OCI-LY7 (cell line): ENCODE data around the gene RALGAPA2. TPM values are rescaled to one million over a fixed set of nuclear protein-coding genes. Genes with fewer than 3 reads are reported as not detected.

Experiments
- BruUV-seq: library from RNA; stranded (reverse); fragments of 400-500 nt; replicated peaks from 2 replicates; lab custom pipeline; 2021; lab: Mats Ljungman, UMichigan
- CTCF ChIA-PET: fragments of 300-600 bp; sonication (Branson Sonifier 250); formaldehyde crosslinking; loops from one replicate; lab custom pipeline; 2022; ENCODE audit warnings: antibody characterized with exemption; ENCODE audit not compliant: unreplicated experiment; lab: Charles Lee
- POLR2A ChIA-PET: fragments of 300-600 bp; sonication (Branson Sonifier 250); formaldehyde crosslinking; loops from one replicate; lab custom pipeline; 2022; ENCODE audit warnings: antibody characterized with exemption; lab: Charles Lee
- DNase-seq: peaks from one replicate; pipeline ENCODE4 v3.0.0-alpha.2; 2015; ENCODE audit warnings: low spot score
- H2AFZ ChIP-seq: fragments of 200-600 bp; sonication (generic), shearing (Covaris generic); 2 replicates; pipeline ENCODE4 v1.6.1; 2014; ENCODE audit warnings: mild to moderate bottlenecking, antibody characterized with exemption, low read length, moderate library complexity
- H3K27ac ChIP-seq: fragments of 200-600 bp; sonication (generic); 2 replicates; pipeline ENCODE4 v1.5.1; 2014; ENCODE audit warnings: mixed run types, low read depth, mild to moderate bottlenecking, moderate library complexity, low read length, inconsistent platforms; ENCODE audit not compliant: poor library complexity, severe bottlenecking
- H3K36me3 ChIP-seq: fragments of 200-600 bp; sonication (generic); 2 replicates; pipeline ENCODE4 v1.6.1; 2014; ENCODE audit warnings: mild to moderate bottlenecking, antibody characterized with exemption, low read length, moderate library complexity, mixed read lengths; ENCODE audit not compliant: insufficient read depth
- H3K4me1 ChIP-seq: fragments of 200-600 bp; sonication (generic); 2 replicates; pipeline ENCODE4 v1.5.1; 2014; ENCODE audit warnings: mild to moderate bottlenecking, low read length; ENCODE audit not compliant: insufficient read depth, poor library complexity, severe bottlenecking
- H3K4me2 ChIP-seq: fragments of 200-600 bp; sonication (generic); 2 replicates; pipeline ENCODE4 v1.6.1; 2014; ENCODE audit warnings: mild to moderate bottlenecking, low read length
- H3K4me3 ChIP-seq: fragments of 200-600 bp; sonication (generic); 2 replicates; pipeline ENCODE4 v1.5.1; 2014; ENCODE audit warnings: mild to moderate bottlenecking, low read depth, low read length; ENCODE audit not compliant: poor library complexity, severe bottlenecking
- H3K79me2 ChIP-seq: fragments of 200-600 bp; sonication (generic); 2 replicates; pipeline ENCODE4 v1.6.1; 2016; ENCODE audit warnings: low read depth, mild to moderate bottlenecking, low read length, moderate library complexity, mixed read lengths; ENCODE audit not compliant: insufficient read depth
- H3K9me2 ChIP-seq: fragments of 200-600 bp; sonication (generic); 2 replicates; pipeline ENCODE4 v1.6.1; 2016; ENCODE audit warnings: mild to moderate bottlenecking, low read length, mixed read lengths; ENCODE audit not compliant: insufficient read depth
- H3K9me3 ChIP-seq: fragments of 200-600 bp; sonication (generic); 2 replicates; pipeline ENCODE4 v1.6.1; 2014; ENCODE audit warnings: mild to moderate bottlenecking, mixed run types, low read length, mixed read lengths
- H4K20me1 ChIP-seq: fragments of 200-600 bp; sonication (generic); 2 replicates; pipeline ENCODE4 v1.6.1; 2014; ENCODE audit warnings: mild to moderate bottlenecking, antibody characterized with exemption, low read length, moderate library complexity, mixed read lengths; ENCODE audit not compliant: insufficient read depth
- EZH2phosphoT487 ChIP-seq: fragments of 200-600 bp; sonication (generic); IDR thresholded peaks from 2 replicates; pipeline ENCODE4 v1.6.1; 2018; ENCODE audit warnings: low read depth, borderline replicate concordance, mild to moderate bottlenecking, mixed run types, antibody characterized with exemption, low read length, moderate library complexity, mixed read lengths
- intact Hi-C: fragments of 100-400 bp; cut with micrococcal nuclease; formaldehyde crosslinking; loops from one replicate; pipeline ENCODE4 v1.10.0; 2022; ENCODE audit not compliant: unreplicated experiment
- total RNA-seq, 2 experiments: library from RNA; depleted of rRNA in 1 of 2; stranded (reverse); fragments of >200 nt in 1 of 2; shearing (Covaris generic) in 1 of 2; gene quantifications; 2 replicates each; pipeline ENCODE4 v1.2.3, GENCODE V29; 2014 to 2022
- TF ChIP-seq, protein P1 (sequence below): fragments of 200-600 bp; sonication (generic); conservative IDR thresholded peaks from 2 replicates; pipeline ENCODE4 v1.5.1; 2014; ENCODE audit warnings: mild to moderate bottlenecking, antibody characterized with exemption, low read length, moderate library complexity, mixed read lengths

The RALGAPA2 gene
- total RNA-seq, 2 experiments from 2014 or later: 9.1 to 17.8 TPM

DNA sequence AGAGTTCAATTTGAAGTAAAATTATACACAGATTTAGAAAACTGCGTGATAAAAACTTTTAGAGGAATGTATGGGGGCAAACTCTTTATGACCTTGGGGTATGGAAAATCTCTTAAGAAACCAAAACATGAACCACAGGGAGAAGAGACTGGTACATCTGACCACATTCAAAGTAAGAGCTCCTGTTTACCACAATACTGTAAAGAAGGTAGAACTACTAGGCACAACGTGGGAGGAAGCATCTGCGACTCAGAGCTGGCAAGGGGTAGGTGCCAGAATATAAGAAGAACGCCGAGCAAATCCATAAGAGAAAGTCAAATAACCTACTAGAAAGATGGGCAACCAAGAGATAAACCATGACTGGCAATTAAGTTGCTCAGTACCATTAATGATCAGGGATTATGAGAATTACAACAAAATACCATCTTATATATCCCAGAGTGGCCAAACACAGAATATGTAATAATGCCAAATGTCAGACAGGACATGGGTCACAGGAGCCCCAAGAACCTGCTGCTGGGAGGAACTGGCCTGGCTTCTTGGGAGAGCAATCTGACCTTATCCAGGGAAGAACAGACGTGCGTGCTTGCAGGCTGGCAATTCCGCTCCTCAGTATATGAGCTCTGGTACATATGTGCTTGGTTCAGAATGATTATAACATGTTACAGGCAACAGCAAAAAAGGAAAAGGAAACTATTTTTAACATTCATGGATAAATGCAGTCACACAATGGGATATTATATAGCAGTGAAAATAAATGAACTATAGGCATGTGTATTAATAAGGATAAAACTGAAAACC lies 294.4 kb downstream of the RALGAPA2 start:
- Histone ChIP-seq H3K4me2 (no peak overlapping the region), H2AFZ (no peak overlapping the region), H3K9me3 (no peaks in the 10 kb centered on the region), H3K79me2 (no peaks in the 10 kb centered on the region), H3K4me1 (no peaks in the 10 kb centered on the region), H3K9me2 (no peaks in the 10 kb centered on the region), H4K20me1 (no peaks in the 10 kb centered on the region), H3K27ac (no peak overlapping the region), H3K4me3 (no peak overlapping the region), H3K36me3 (no peaks in the 10 kb centered on the region)
- intact Hi-C loops: no loop called here
- DNase-seq: no peak
- BruUV-seq: no TSS peak
- TF ChIP-seq EZH2phosphoT487: no peak
- TF ChIP-seq, protein P1, sequence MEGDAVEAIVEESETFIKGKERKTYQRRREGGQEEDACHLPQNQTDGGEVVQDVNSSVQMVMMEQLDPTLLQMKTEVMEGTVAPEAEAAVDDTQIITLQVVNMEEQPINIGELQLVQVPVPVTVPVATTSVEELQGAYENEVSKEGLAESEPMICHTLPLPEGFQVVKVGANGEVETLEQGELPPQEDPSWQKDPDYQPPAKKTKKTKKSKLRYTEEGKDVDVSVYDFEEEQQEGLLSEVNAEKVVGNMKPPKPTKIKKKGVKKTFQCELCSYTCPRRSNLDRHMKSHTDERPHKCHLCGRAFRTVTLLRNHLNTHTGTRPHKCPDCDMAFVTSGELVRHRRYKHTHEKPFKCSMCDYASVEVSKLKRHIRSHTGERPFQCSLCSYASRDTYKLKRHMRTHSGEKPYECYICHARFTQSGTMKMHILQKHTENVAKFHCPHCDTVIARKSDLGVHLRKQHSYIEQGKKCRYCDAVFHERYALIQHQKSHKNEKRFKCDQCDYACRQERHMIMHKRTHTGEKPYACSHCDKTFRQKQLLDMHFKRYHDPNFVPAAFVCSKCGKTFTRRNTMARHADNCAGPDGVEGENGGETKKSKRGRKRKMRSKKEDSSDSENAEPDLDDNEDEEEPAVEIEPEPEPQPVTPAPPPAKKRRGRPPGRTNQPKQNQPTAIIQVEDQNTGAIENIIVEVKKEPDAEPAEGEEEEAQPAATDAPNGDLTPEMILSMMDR: no peak
- POLR2A ChIA-PET: no interaction called here
- CTCF ChIA-PET: no interaction called here

DNA sequence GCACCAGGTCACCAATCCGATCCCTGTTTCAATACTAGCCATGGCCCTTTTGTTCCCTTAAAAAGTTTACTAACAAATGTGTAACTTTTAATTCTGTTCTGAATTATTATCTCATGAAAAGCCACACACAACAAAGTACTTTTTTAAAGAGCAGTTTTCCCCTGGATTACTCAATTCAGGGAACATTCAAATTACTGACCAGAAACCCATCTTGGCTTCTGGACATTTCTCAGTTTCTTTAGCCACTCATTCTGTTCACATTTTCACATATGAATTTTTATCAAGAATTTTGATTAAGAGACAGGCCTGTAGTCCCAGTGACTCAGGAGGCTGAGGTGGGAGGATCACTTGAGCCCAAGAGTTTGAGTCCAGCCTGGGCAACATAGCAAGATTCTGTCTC lies 297.1 kb downstream of the RALGAPA2 start:
- POLR2A ChIA-PET: no interaction called here
- no peaks in the 10 kb centered on the region for H3K4me1 ChIP-seq
- no TSS peak for BruUV-seq
- intact Hi-C loops: no loop called here
- DNase-seq: no peak
- no peaks in the 10 kb centered on the region for H4K20me1 ChIP-seq
- CTCF ChIA-PET: no interaction called here
- no peaks in the 10 kb centered on the region for H3K79me2 ChIP-seq
- H3K9me2 ChIP-seq: no peaks in the 10 kb centered on the region
- TF ChIP-seq, protein P1: no peak
- no peak for TF ChIP-seq EZH2phosphoT487
- H2AFZ ChIP-seq: no peak overlapping the region
- no peak overlapping the region for H3K4me2 ChIP-seq
- no peak overlapping the region for H3K4me3 ChIP-seq
- H3K27ac ChIP-seq: no peak overlapping the region
- H3K9me3 ChIP-seq: no peaks in the 10 kb centered on the region
- H3K36me3 ChIP-seq: no peaks in the 10 kb centered on the region

DNA sequence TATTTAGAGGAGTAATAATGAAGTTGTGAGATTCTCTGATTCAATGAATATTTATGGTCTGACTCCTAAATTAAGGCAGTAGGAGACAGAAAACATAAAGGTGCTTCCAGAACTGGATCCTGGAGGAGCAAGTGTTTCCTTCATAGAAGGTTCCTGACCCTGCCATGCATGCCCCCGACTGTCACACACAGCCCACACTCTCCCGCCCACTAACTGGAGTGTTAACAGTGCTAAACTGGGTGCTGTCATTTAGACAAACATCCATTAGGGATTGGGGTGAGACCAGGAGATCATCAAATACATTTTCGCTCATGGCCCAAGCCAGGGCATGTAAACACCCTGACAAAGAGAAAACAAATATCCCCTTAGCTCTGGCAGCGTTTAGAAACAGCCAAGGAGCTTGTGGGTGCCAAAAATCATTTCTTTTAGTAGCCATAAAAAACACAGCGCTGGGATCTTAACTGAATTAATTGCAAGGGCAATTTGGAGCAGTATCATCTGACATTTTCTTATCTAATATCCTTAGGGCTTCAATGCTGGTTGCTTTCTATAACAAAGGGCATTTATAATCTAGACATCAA lies 297.7 kb downstream of the RALGAPA2 start:
- ChIA-PET POLR2A (no interaction called here), CTCF (no interaction called here)
- Histone ChIP-seq H2AFZ (no peak overlapping the region), H3K79me2 (no peaks in the 10 kb centered on the region), H3K36me3 (no peaks in the 10 kb centered on the region), H3K9me3 (no peaks in the 10 kb centered on the region), H3K4me1 (no peaks in the 10 kb centered on the region), H3K9me2 (no peaks in the 10 kb centered on the region), H3K4me2 (no peak overlapping the region), H3K4me3 (no peak overlapping the region), H4K20me1 (no peaks in the 10 kb centered on the region), H3K27ac (no peak overlapping the region)
- DNase-seq: no peak
- TF ChIP-seq, protein P1: no peak
- no peak for TF ChIP-seq EZH2phosphoT487
- BruUV-seq: no TSS peak
- intact Hi-C loops: no loop called here
